Inferior parietal cortex (tissue), 1 donor: Measurements from ENCODE around the gene PRR12.

ENCODE experiments used
- DNase-seq: peaks from one replicate; pipeline ENCODE4 v3.0.0-alpha.2; 2016; ENCODE audit errors: extremely low spot score

The PRR12 gene

GRCh38 chr19:49645995-49646394 lies 55.0 kb downstream of the PRR12 start:
- DNase-seq: no peak

GRCh38 chr19:49646586-49646985 lies 55.6 kb downstream of the PRR12 start:
- no peak for DNase-seq

GRCh38 chr19:49651029-49651819 lies 60.2 kb downstream of the PRR12 start:
- DNase-seq: no peak

DNA sequence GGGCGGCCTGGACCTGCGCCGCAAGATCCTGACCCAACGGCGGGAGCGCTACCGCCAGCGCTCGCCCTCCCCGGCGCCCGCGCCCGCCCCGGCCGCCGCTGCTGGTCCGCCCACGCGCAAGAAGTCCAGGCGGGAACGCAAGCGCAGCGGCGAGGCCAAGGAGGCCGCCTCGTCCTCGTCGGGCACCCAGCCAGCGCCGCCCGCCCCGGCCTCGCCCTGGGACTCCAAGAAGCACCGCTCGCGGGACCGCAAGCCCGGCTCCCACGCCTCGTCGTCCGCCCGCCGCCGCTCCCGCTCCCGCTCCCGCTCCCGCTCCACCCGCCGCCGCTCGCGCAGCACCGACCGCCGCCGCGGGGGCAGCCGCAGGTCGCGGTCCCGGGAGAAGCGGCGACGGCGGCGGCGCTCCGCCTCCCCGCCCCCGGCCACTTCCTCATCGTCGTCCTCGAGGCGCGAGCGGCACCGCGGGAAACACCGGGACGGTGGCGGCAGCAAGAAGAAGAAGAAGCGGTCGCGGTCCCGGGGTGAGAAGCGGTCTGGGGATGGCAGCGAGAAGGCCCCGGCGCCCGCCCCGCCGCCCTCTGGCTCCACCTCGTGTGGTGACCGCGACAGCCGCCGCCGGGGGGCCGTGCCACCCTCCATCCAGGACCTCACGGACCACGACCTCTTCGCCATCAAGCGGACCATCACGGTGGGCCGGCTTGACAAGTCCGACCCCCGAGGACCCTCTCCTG lies 61.0 kb downstream of the PRR12 start:
- no peak for DNase-seq

- no peak for DNase-seq
Measured at GRCh38 chr19:49652551-49653465, 61.8 kb downstream of the PRR12 start.

- DNase-seq: no peak
Measured at GRCh38 chr19:49653466-49653806, 62.5 kb downstream of the PRR12 start.

- DNase-seq: no peak
Measured at GRCh38 chr19:49654581-49654980, 63.6 kb downstream of the PRR12 start.

- DNase-seq: no peak
Measured at GRCh38 chr19:49655570-49656455, 64.8 kb downstream of the PRR12 start.

GRCh38 chr19:49656456-49657109 lies 65.6 kb downstream of the PRR12 start:
- DNase-seq: no peak

- no peak for DNase-seq
Measured at GRCh38 chr19:49657493-49658138, 66.6 kb downstream of the PRR12 start.

GRCh38 chr19:49658139-49658517 lies 67.1 kb downstream of the PRR12 start:
- DNase-seq: no peak

GRCh38 chr19:49658566-49659442 lies 67.8 kb downstream of the PRR12 start:
- DNase-seq: no peak

GRCh38 chr19:49660338-49660961 lies 69.5 kb downstream of the PRR12 start:
- no peak for DNase-seq

- DNase-seq: no peak
Measured at GRCh38 chr19:49662011-49662410, 71.0 kb downstream of the PRR12 start.

- DNase-seq: no peak
Measured at GRCh38 chr19:49663224-49663623, 72.2 kb downstream of the PRR12 start.

GRCh38 chr19:49664171-49665035 lies 73.4 kb downstream of the PRR12 start:
- peak; percentile 75 for DNase-seq

- DNase-seq: no peak
Measured at GRCh38 chr19:49665036-49665350, 74.0 kb downstream of the PRR12 start.
